ENCODE measurements around the gene MSI2. TPM values are rescaled to one million over a fixed set of nuclear protein-coding genes. Genes with fewer than 3 reads are reported as not detected.

Gene MSI2
- total RNA-seq, 4 donors from 2014 or later, result 19.7 to 35.8 (median 22.4) TPM

- Histone ChIP-seq H3K4me1 (no peaks in the 10 kb centered on the region), H3K27me3 (no peaks in the 10 kb centered on the region), H3K9me3 (no peaks in the 10 kb centered on the region), H3K27ac (no peak overlapping the region), H3K4me3 (no peak overlapping the region), H3K36me3 (no peaks in the 10 kb centered on the region)
- no peak for DNase-seq (ENCODE audit: low spot score in 2 of 2)
- 85% methylated on average over 17 of the region's 19 CpGs for WGBS
- TF ChIP-seq POLR2A (IDR thresholded peaks at IDR 0.05) (no peak), EP300 (IDR thresholded peaks at IDR 0.05) (no peak), POLR2AphosphoS5 (IDR thresholded peaks at IDR 0.05) (no peak)
- TF ChIP-seq, protein P1, sequence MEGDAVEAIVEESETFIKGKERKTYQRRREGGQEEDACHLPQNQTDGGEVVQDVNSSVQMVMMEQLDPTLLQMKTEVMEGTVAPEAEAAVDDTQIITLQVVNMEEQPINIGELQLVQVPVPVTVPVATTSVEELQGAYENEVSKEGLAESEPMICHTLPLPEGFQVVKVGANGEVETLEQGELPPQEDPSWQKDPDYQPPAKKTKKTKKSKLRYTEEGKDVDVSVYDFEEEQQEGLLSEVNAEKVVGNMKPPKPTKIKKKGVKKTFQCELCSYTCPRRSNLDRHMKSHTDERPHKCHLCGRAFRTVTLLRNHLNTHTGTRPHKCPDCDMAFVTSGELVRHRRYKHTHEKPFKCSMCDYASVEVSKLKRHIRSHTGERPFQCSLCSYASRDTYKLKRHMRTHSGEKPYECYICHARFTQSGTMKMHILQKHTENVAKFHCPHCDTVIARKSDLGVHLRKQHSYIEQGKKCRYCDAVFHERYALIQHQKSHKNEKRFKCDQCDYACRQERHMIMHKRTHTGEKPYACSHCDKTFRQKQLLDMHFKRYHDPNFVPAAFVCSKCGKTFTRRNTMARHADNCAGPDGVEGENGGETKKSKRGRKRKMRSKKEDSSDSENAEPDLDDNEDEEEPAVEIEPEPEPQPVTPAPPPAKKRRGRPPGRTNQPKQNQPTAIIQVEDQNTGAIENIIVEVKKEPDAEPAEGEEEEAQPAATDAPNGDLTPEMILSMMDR (IDR thresholded peaks at IDR 0.05), result no peak
These were observed 176.4 kb downstream of the MSI2 start for GRCh38 chr17:57432507-57433277.

GRCh38 chr17:57433452-57433851 lies 177.1 kb downstream of the MSI2 start:
- 90% methylated on average over 10 of the region's 10 CpGs for WGBS
- H3K4me1 ChIP-seq, result no peaks in the 10 kb centered on the region
- no peak overlapping the region for H3K27ac ChIP-seq
- DNase-seq (ENCODE audit: low spot score in 2 of 2), result no peak
- no peaks in the 10 kb centered on the region for H3K36me3 ChIP-seq
- no peaks in the 10 kb centered on the region for H3K27me3 ChIP-seq
- TF ChIP-seq, protein P1 (IDR thresholded peaks at IDR 0.05), result no peak
- no peak for TF ChIP-seq EP300 (IDR thresholded peaks at IDR 0.05)
- TF ChIP-seq POLR2AphosphoS5 (IDR thresholded peaks at IDR 0.05), result no peak
- TF ChIP-seq POLR2A (IDR thresholded peaks at IDR 0.05), result no peak
- H3K4me3 ChIP-seq, result no peak overlapping the region
- no peaks in the 10 kb centered on the region for H3K9me3 ChIP-seq

GRCh38 chr17:57434361-57434760 lies 178.0 kb downstream of the MSI2 start:
- Histone ChIP-seq H3K27me3 (no peaks in the 10 kb centered on the region), H3K9me3 (no peaks in the 10 kb centered on the region), H3K27ac (no peak overlapping the region), H3K36me3 (no peaks in the 10 kb centered on the region), H3K4me3 (no peak overlapping the region), H3K4me1 (no peaks in the 10 kb centered on the region)
- DNase-seq (ENCODE audit: low spot score in 2 of 2), result no peak
- 79% methylated on average over 1 of the region's 1 CpG for WGBS
- TF ChIP-seq, protein P1 (IDR thresholded peaks at IDR 0.05), result no peak
- TF ChIP-seq EP300 (IDR thresholded peaks at IDR 0.05) (no peak), POLR2AphosphoS5 (IDR thresholded peaks at IDR 0.05) (no peak), POLR2A (IDR thresholded peaks at IDR 0.05) (no peak)

DNA sequence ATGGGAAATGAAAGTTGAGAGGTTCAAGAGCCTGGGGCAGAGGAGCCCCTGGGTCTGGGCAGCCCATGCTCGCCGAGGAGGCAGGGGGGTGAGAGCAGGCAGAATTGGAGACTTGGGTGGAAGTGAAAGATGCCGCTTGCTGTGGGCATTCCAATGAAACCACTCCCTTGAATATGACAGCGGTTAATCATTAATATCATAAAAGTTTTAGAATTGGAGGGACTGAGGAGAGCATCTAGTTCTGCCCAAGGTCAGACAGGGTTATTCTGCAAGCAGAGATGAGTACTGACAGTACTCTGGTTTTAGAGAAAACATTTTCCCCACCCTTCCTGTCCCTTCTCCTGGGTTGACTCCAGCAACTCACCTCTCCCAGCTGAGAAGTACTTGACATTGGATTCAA lies 180.2 kb downstream of the MSI2 start:
- H3K4me1 ChIP-seq, result peaks cover 17% of the 10 kb centered on the region
- H3K4me3 ChIP-seq, result no peak overlapping the region
- H3K9me3 ChIP-seq, result no peaks in the 10 kb centered on the region
- H3K36me3 ChIP-seq, result no peaks in the 10 kb centered on the region
- DNase-seq (ENCODE audit: low spot score in 2 of 2), result no peak
- H3K27ac ChIP-seq, result no peak overlapping the region
- no peak for TF ChIP-seq POLR2AphosphoS5 (IDR thresholded peaks at IDR 0.05)
- TF ChIP-seq EP300 (IDR thresholded peaks at IDR 0.05), result no peak
- no peak for TF ChIP-seq POLR2A (IDR thresholded peaks at IDR 0.05)
- TF ChIP-seq, protein P1 (IDR thresholded peaks at IDR 0.05), result no peak
- no peaks in the 10 kb centered on the region for H3K27me3 ChIP-seq
- 92% methylated on average over 4 of the region's 4 CpGs for WGBS

DNA sequence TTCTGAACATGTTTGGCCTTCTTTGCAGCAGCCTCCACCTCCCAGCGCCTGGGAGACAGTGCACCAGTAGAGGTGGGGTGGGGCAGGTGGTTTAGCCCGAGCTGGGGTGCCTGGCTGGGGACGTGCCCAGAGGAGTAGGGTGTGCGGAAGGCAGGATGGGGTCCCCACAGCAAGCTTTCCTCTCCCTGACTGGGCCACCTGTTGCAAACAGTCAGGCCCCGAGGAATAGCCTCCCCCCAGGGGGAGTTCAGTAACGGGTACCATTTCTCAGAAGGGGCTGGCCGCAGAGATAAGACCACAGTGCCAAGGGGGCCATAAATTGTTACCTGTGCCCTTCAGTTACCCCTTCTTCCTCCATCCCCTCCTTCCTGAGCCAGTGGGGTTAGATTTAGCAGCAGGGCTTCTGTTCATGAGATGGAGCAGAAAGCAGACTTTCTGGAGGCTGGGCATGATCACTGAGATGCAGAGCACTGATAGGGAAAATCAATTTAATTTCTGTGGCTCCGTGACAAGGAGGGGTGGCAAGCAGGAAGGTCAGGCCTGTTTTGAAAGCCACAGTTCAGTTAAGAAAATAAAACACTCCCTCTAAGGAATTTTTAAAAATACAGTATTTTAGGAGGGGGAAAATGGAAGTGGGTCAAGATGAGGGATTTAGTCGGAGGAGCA lies 181.9 kb downstream of the MSI2 start:
- 85% methylated on average over 9 of the region's 9 CpGs for WGBS
- Histone ChIP-seq H3K27me3 (no peaks in the 10 kb centered on the region), H3K36me3 (no peaks in the 10 kb centered on the region), H3K9me3 (no peaks in the 10 kb centered on the region), H3K4me3 (no peak overlapping the region), H3K27ac (no peak overlapping the region), H3K4me1 (peaks cover 34% of the 10 kb centered on the region)
- no peak for TF ChIP-seq POLR2AphosphoS5 (IDR thresholded peaks at IDR 0.05)
- TF ChIP-seq, protein P1 (IDR thresholded peaks at IDR 0.05), result no peak
- TF ChIP-seq EP300 (IDR thresholded peaks at IDR 0.05), result no peak
- no peak for TF ChIP-seq POLR2A (IDR thresholded peaks at IDR 0.05)
- no peak for DNase-seq (ENCODE audit: low spot score in 2 of 2)

Measured in suprapubic skin (tissue), 4 donors.